ENCODE measurements around the gene PTK6.

GRCh38 chr20:63525971-63526370, 11.2 kb downstream of the PTK6 start:
- TF ChIP-seq LEF1 (IDR thresholded peaks at IDR 0.05; ENCODE audit: borderline replicate concordance) = no peak
- TF ChIP-seq TARDBP (IDR thresholded peaks at IDR 0.05) = no peak
- TF ChIP-seq PKNOX1 (IDR thresholded peaks at IDR 0.05) = no peak
- TF ChIP-seq CTBP1 (IDR thresholded peaks at IDR 0.05; ENCODE audit: borderline replicate concordance) = no peak
